DOHH2 (cell line): Measurements from ENCODE around the gene CIC.

Experiments
- H3F3A ChIP-seq: fragments of 200-600 bp; sonication (generic), shearing (Covaris generic); 2 replicates; pipeline ENCODE4 v1.6.0; 2016; ENCODE audit warnings: antibody characterized with exemption, mild to moderate bottlenecking; ENCODE audit not compliant: control insufficient read depth, insufficient read depth
- H3K27ac ChIP-seq: fragments of 200-600 bp; sonication (generic); 2 replicates; pipeline ENCODE4 v1.5.1; 2014; ENCODE audit warnings: low read depth, mild to moderate bottlenecking, low read length, moderate library complexity
- H3K27me3 ChIP-seq: fragments of 200-600 bp; sonication (generic); 2 replicates; pipeline ENCODE4 v1.6.1; 2014; ENCODE audit warnings: mild to moderate bottlenecking, low read length, mixed read lengths; ENCODE audit not compliant: control insufficient read depth
- H3K36me3 ChIP-seq: fragments of 200-600 bp; sonication (generic); 2 replicates; pipeline ENCODE4 v1.6.1; 2014; ENCODE audit warnings: mild to moderate bottlenecking, low read length, moderate library complexity, mixed read lengths; ENCODE audit not compliant: control insufficient read depth
- H3K4me1 ChIP-seq: fragments of 200-600 bp; sonication (generic); 2 replicates; pipeline ENCODE4 v1.6.1; 2014; ENCODE audit warnings: mild to moderate bottlenecking, low read length, mixed read lengths; ENCODE audit not compliant: control insufficient read depth
- H3K4me2 ChIP-seq: fragments of 200-600 bp; sonication (generic); 2 replicates; pipeline ENCODE4 v1.6.0; 2014; ENCODE audit warnings: mild to moderate bottlenecking, low read length, moderate library complexity
- H3K4me3 ChIP-seq: fragments of 200-600 bp; sonication (generic); 2 replicates; pipeline ENCODE4 v1.5.1; 2014; ENCODE audit warnings: mild to moderate bottlenecking, low read length, mixed read lengths
- H3K79me2 ChIP-seq: fragments of 200-600 bp; sonication (generic); 2 replicates; pipeline ENCODE4 v1.6.1; 2014; ENCODE audit warnings: mild to moderate bottlenecking, low read length, mixed read lengths; ENCODE audit not compliant: control insufficient read depth
- H3K9me2 ChIP-seq: fragments of 200-600 bp; sonication (generic); replicated peaks from 2 replicates; pipeline ENCODE4 v1.6.1; 2014; ENCODE audit warnings: mild to moderate bottlenecking, low read length, mixed read lengths; ENCODE audit not compliant: control insufficient read depth
- H3K9me3 ChIP-seq: fragments of 200-600 bp; sonication (generic); 2 replicates; pipeline ENCODE4 v1.6.1; 2014; ENCODE audit warnings: antibody characterized with exemption, low read length, mixed read lengths; ENCODE audit not compliant: control insufficient read depth, insufficient read depth
- H4K20me1 ChIP-seq: fragments of 200-600 bp; sonication (generic); 2 replicates; pipeline ENCODE4 v1.6.0; 2014; ENCODE audit warnings: low read depth, mild to moderate bottlenecking, antibody characterized with exemption, low read length, moderate library complexity; ENCODE audit not compliant: control insufficient read depth, insufficient read depth
- CTCF ChIP-seq: fragments of 200-600 bp; sonication (generic); IDR thresholded peaks from one replicate; pipeline ENCODE4 v1.5.1; 2014; ENCODE audit warnings: antibody characterized with exemption, mild to moderate bottlenecking, low read depth, low read length; ENCODE audit not compliant: poor library complexity, severe bottlenecking
- EZH2phosphoT487 ChIP-seq: fragments of 200-600 bp; sonication (generic); IDR thresholded peaks from 2 replicates; pipeline ENCODE4 v1.6.1; 2017; ENCODE audit warnings: borderline replicate concordance, mild to moderate bottlenecking, antibody characterized with exemption, low read length, moderate library complexity, mixed read lengths

The CIC gene

GRCh38 chr19:42281827-42282762 lies 13.0 kb downstream of the CIC start:
- Histone ChIP-seq H3K79me2 (peaks cover 38% of the 10 kb centered on the region), H3K9me2 (no peaks in the 10 kb centered on the region), H3K4me2 (peak overlapping the region; percentile 99), H3K4me1 (peaks cover 61% of the 10 kb centered on the region), H3K9me3 (no peaks in the 10 kb centered on the region), H4K20me1 (0 out of 2 replicates have a peak, but pooled peaks cover 3% of the 10 kb centered on the region), H3K4me3 (peak overlapping the region; percentile 78), H3K27ac (peak overlapping the region; percentile 89), H3K36me3 (peaks cover 13% of the 10 kb centered on the region), H3K27me3 (no peaks in the 10 kb centered on the region), H3F3A (peaks cover 12% of the 10 kb centered on the region)
- TF ChIP-seq CTCF (no peak), EZH2phosphoT487 (no peak)

DNA sequence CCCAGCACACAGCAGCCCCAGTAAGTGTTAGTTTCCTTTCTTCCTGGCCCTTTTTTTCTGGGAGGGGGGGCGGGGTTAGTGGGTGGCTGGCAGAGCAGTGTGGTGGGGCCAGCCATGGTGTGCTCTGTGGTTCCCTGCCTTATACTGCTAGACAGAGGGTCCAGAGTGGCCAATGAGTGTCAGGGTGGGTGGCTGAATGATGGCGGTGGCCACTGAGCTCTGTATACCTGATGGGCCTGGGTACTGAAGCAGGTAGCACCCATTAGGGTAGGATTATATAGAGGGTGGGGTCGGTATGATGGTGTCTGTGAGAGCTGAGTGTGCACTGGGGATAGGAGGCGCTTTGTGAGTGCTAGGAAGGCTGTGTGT lies 13.8 kb downstream of the CIC start:
- no peak for TF ChIP-seq CTCF
- TF ChIP-seq EZH2phosphoT487, result no peak
- Histone ChIP-seq H3K79me2 (peaks cover 38% of the 10 kb centered on the region), H3K9me3 (no peaks in the 10 kb centered on the region), H4K20me1 (0 out of 2 replicates have a peak, but pooled peaks cover 3% of the 10 kb centered on the region), H3K4me3 (peak overlapping the region; percentile 78), H3K9me2 (no peaks in the 10 kb centered on the region), H3F3A (peaks cover 12% of the 10 kb centered on the region), H3K4me2 (peak overlapping the region; percentile 99), H3K36me3 (peaks cover 21% of the 10 kb centered on the region), H3K27me3 (no peaks in the 10 kb centered on the region), H3K4me1 (peaks cover 61% of the 10 kb centered on the region), H3K27ac (peak overlapping the region; percentile 89)

DNA sequence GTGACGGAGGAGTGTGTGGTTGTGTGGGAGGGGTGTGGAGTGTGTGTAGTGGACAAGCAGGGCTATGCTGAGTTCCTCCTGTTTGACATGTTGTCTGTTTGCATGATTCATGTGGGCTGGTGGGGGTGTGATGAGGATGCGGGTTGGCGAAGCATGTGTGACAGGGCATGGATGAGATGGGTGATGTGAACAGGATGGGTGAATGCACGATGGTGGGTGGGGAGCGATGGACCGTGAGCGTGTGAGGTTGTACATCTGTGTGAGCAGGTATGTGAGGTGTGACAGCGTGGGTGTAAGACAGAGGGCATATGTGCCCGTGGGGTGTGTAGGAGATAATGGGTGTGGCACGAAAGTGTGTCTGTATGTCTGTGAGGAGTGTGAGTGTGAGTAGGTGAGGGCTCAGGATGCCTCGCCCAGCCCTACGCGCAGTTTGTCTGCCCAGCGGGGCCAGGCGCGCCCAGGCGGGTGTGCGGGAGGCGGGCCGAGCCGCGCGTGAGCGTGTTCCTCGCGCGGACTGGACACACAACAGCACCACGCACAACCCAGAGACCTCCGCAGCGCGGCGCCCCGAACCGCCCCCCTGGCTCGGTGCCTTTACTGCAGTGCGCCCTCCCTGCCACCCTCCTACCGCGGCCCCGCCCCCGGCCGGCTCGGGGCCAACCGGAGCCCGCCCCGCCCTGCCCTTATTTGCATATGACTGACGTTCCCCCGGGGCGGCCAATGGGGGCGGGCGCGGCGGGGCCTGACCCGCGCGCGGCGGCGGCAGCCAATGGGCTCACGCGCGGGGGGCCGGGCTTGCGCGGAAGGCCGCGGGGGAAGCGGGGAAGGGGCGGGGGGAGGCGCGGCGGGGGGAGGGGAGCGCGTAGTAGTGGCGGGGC lies 14.4 kb downstream of the CIC start:
- Histone ChIP-seq H3K27ac (peak overlapping the region; percentile 89), H3K4me1 (peaks cover 58% of the 10 kb centered on the region), H4K20me1 (0 out of 2 replicates have a peak, but pooled peaks cover 3% of the 10 kb centered on the region), H3K9me2 (no peaks in the 10 kb centered on the region), H3K36me3 (peaks cover 27% of the 10 kb centered on the region), H3F3A (peaks cover 12% of the 10 kb centered on the region), H3K9me3 (no peaks in the 10 kb centered on the region), H3K27me3 (no peaks in the 10 kb centered on the region), H3K4me3 (peak overlapping the region; percentile 78), H3K4me2 (peak overlapping the region; percentile 99), H3K79me2 (peaks cover 38% of the 10 kb centered on the region)
- TF ChIP-seq EZH2phosphoT487 (no peak), CTCF (no peak)
